Neuronal stem cell (in vitro differentiated cells): ENCODE results near the gene FAAP100.

Experiments
- DNase-seq: peaks from one replicate; pipeline ENCODE4 v3.0.0-alpha.2; 2013; ENCODE audit warnings: low spot score
- H2AFZ ChIP-seq: one replicate; pipeline ENCODE4 v1.6.1; 2013; ENCODE audit warnings: mild to moderate bottlenecking, low read length, inconsistent platforms
- H2AK5ac ChIP-seq: 2 replicates; pipeline ENCODE4 v1.6.1; 2013; ENCODE audit warnings: low read depth, mild to moderate bottlenecking, inconsistent platforms, low read length, moderate library complexity, mixed read lengths
- H2BK120ac ChIP-seq: 2 replicates; pipeline ENCODE4 v1.6.1; 2013; ENCODE audit warnings: low read depth, mild to moderate bottlenecking, inconsistent platforms, low read length, moderate library complexity, mixed read lengths
- H2BK12ac ChIP-seq: one replicate; pipeline ENCODE4 v1.6.1; 2013; ENCODE audit warnings: low read length, inconsistent platforms
- H2BK15ac ChIP-seq: 2 replicates; pipeline ENCODE4 v1.6.1; 2013; ENCODE audit warnings: mild to moderate bottlenecking, low read length, inconsistent platforms, mixed read lengths
- H2BK5ac ChIP-seq: one replicate; pipeline ENCODE4 v1.6.1; 2013; ENCODE audit warnings: inconsistent platforms, mild to moderate bottlenecking, low read length, moderate library complexity
- H3K14ac ChIP-seq: one replicate; pipeline ENCODE4 v1.6.1; 2013; ENCODE audit warnings: low read length, inconsistent platforms
- H3K18ac ChIP-seq: 2 replicates; pipeline ENCODE4 v1.6.1; 2013; ENCODE audit warnings: low read length, inconsistent platforms
- H3K23ac ChIP-seq: 2 replicates; pipeline ENCODE4 v1.6.1; 2013; ENCODE audit warnings: low read depth, mild to moderate bottlenecking, mixed read lengths, low read length, inconsistent platforms; ENCODE audit not compliant: poor library complexity
- H3K27ac ChIP-seq: replicated peaks from 3 replicates; pipeline ENCODE4 v1.5.1; 2013; ENCODE audit warnings: low read length, inconsistent platforms
- H3K27me3 ChIP-seq, 3 experiments: 2 replicates each; pipeline ENCODE4 v1.6.1; 2013; ENCODE audit warnings: low read length in 3 of 3, mild to moderate bottlenecking in 2 of 3, inconsistent platforms in 1 of 3, low read depth in 1 of 3, mixed read lengths in 1 of 3, moderate library complexity in 1 of 3; ENCODE audit not compliant: control insufficient read depth in 3 of 3, insufficient read depth in 3 of 3
- H3K36me3 ChIP-seq, 2 donors: replicated peaks in 1 of 2; 2 replicates each; pipeline ENCODE4 v1.6.1; 2013; ENCODE audit warnings: low read length in 2 of 2; ENCODE audit not compliant: control insufficient read depth in 2 of 2, insufficient read depth in 2 of 2
- H3K4ac ChIP-seq: 2 replicates; pipeline ENCODE4 v1.6.1; 2013; ENCODE audit warnings: inconsistent platforms, mild to moderate bottlenecking, low read length, moderate library complexity
- H3K4me1 ChIP-seq, 2 donors: 1 replicate in 1 of 2; 2 replicates in 1 of 2; pipeline ENCODE4 v1.6.1; 2013; ENCODE audit warnings: low read length in 2 of 2, low read depth in 1 of 2; ENCODE audit not compliant: control insufficient read depth in 2 of 2, insufficient read depth in 1 of 2
- H3K4me2 ChIP-seq: one replicate; pipeline ENCODE4 v1.6.1; 2013; ENCODE audit warnings: mild to moderate bottlenecking, low read length, inconsistent platforms; ENCODE audit not compliant: insufficient read depth, poor library complexity, severe bottlenecking
- H3K4me3 ChIP-seq, 2 donors: 2 replicates each; pipeline ENCODE4 v1.5.1; 2013; ENCODE audit warnings: low read length in 2 of 2, mild to moderate bottlenecking in 2 of 2, inconsistent platforms in 1 of 2, moderate library complexity in 1 of 2
- H3K79me1 ChIP-seq: one replicate; pipeline ENCODE4 v1.6.1; 2013; ENCODE audit warnings: low read depth, mild to moderate bottlenecking, inconsistent platforms, low read length, moderate library complexity
- H3K9ac ChIP-seq: one replicate; pipeline ENCODE4 v1.6.1; 2013; ENCODE audit warnings: mild to moderate bottlenecking, low read depth, low read length, inconsistent platforms; ENCODE audit not compliant: poor library complexity
- H3K9me3 ChIP-seq, 2 donors: replicated peaks in 1 of 2; 2 replicates each; pipeline versions ENCODE3 to v1.6.1; 2013; ENCODE audit warnings: low read length in 2 of 2, mild to moderate bottlenecking in 2 of 2, inconsistent platforms in 1 of 2, low read depth in 1 of 2, mixed read lengths in 1 of 2, moderate library complexity in 1 of 2; ENCODE audit not compliant: control insufficient read depth in 2 of 2, insufficient read depth in 1 of 2
- H4K8ac ChIP-seq: one replicate; pipeline ENCODE4 v1.6.1; 2013; ENCODE audit warnings: low read depth, mild to moderate bottlenecking, inconsistent platforms, low read length, moderate library complexity
- H4K91ac ChIP-seq: one replicate; pipeline ENCODE4 v1.6.1; 2013; ENCODE audit warnings: low read length, low read depth, mild to moderate bottlenecking, inconsistent platforms; ENCODE audit not compliant: poor library complexity
- WGBS, 2 donors: extraction: QIAGEN DNeasy Blood & Tissue Kit; methylation state at CpG; one replicate each; pipeline ENCODE4 v1.1.7; 2013; ENCODE audit warnings: missing lambda C conversion rate in 2 of 2, mixed read lengths in 1 of 2; ENCODE audit not compliant: insufficient read length in 2 of 2, insufficient replicate concordance in 1 of 2; ENCODE audit errors: extremely low coverage in 2 of 2; 5-methylcytosine and 5-hydroxymethylcytosine counted together

FAAP100 gene

GRCh38 chr17:81593105-81593871, 41.1 kb upstream of the FAAP100 start:
- no peak for DNase-seq
- Histone ChIP-seq H3K36me3 (peaks cover 44 to 95% of the 10 kb centered on the region in 2 donors), H2BK12ac (no peak overlapping the region), H3K4ac (no peak overlapping the region), H3K9ac (no peak overlapping the region), H2BK5ac (no peak overlapping the region), H3K14ac (no peak overlapping the region), H3K18ac (no peak overlapping the region), H4K8ac (no peak overlapping the region), H4K91ac (no peak overlapping the region), H3K9me3 (no peaks in the 10 kb centered on the region), H3K4me3 (no peak overlapping the region), H2AFZ (no peak overlapping the region), H3K4me1 (no peaks in the 10 kb centered on the region), H3K27ac (no peak overlapping the region), H3K79me1 (peaks cover 3% of the 10 kb centered on the region), H2BK120ac (no peak overlapping the region), H3K27me3 (no peaks in the 10 kb centered on the region), H2BK15ac (no peak overlapping the region), H3K23ac (no peak overlapping the region), H3K4me2 (no peak overlapping the region), H2AK5ac (no peak overlapping the region)
- no CpG with 5 or more reads among the region's 11 CpGs for WGBS, 2 donors

GRCh38 chr17:81591971-81592370, 39.8 kb upstream of the FAAP100 start:
- Histone ChIP-seq H3K9ac (no peak overlapping the region), H4K8ac (no peak overlapping the region), H3K14ac (no peak overlapping the region), H3K9me3 (no peaks in the 10 kb centered on the region), H3K23ac (no peak overlapping the region), H2AK5ac (no peak overlapping the region), H3K27me3 (no peaks in the 10 kb centered on the region), H2BK15ac (no peak overlapping the region), H3K4me2 (no peak overlapping the region), H3K4me1 (no peaks in the 10 kb centered on the region), H3K4me3 (no peak overlapping the region), H2BK5ac (no peak overlapping the region), H3K27ac (no peak overlapping the region), H3K18ac (no peak overlapping the region), H3K36me3 (peaks cover 42 to 90% of the 10 kb centered on the region in 2 donors), H3K4ac (no peak overlapping the region), H4K91ac (no peak overlapping the region), H2AFZ (no peak overlapping the region), H2BK120ac (no peak overlapping the region), H3K79me1 (no peaks in the 10 kb centered on the region), H2BK12ac (no peak overlapping the region)
- DNase-seq = no peak
- WGBS, 2 donors = no CpG with 5 or more reads among the region's 14 CpGs

GRCh38 chr17:81590121-81590520, 38.0 kb upstream of the FAAP100 start:
- no peak overlapping the region for H3K4me2 ChIP-seq
- H3K4me3 ChIP-seq = no peak overlapping the region
- H3K9ac ChIP-seq = no peak overlapping the region
- H3K9me3 ChIP-seq = no peaks in the 10 kb centered on the region
- peak overlapping the region; percentile 53 for H3K23ac ChIP-seq
- H2AFZ ChIP-seq = no peak overlapping the region
- no peak overlapping the region for H4K91ac ChIP-seq
- H3K79me1 ChIP-seq = no peaks in the 10 kb centered on the region
- no peak for DNase-seq
- H2BK12ac ChIP-seq = no peak overlapping the region
- no peak overlapping the region for H3K27ac ChIP-seq
- H3K14ac ChIP-seq = no peak overlapping the region
- no peak overlapping the region for H3K4ac ChIP-seq
- H2AK5ac ChIP-seq = no peak overlapping the region
- H2BK5ac ChIP-seq = no peak overlapping the region
- H3K18ac ChIP-seq = no peak overlapping the region
- no CpG with 5 or more reads among the region's 8 CpGs for WGBS, 2 donors
- peaks cover 49 to 91% of the 10 kb centered on the region in 2 donors for H3K36me3 ChIP-seq
- no peak overlapping the region for H4K8ac ChIP-seq
- H3K4me1 ChIP-seq = no peaks in the 10 kb centered on the region
- H3K27me3 ChIP-seq = no peaks in the 10 kb centered on the region
- H2BK15ac ChIP-seq = no peak overlapping the region
- H2BK120ac ChIP-seq = no peak overlapping the region

GRCh38 chr17:81589612-81590011, 37.5 kb upstream of the FAAP100 start:
- Histone ChIP-seq H4K91ac (no peak overlapping the region), H4K8ac (no peak overlapping the region), H3K4me2 (no peak overlapping the region), H2AK5ac (no peak overlapping the region), H2BK12ac (no peak overlapping the region), H3K36me3 (peaks cover 47 to 90% of the 10 kb centered on the region in 2 donors), H2BK120ac (no peak overlapping the region), H3K23ac (no peak overlapping the region), H3K79me1 (no peaks in the 10 kb centered on the region), H3K27me3 (no peaks in the 10 kb centered on the region), H3K4ac (no peak overlapping the region), H3K27ac (no peak overlapping the region), H3K4me3 (no peak overlapping the region), H3K4me1 (no peaks in the 10 kb centered on the region), H3K18ac (no peak overlapping the region), H2BK5ac (no peak overlapping the region), H3K9ac (no peak overlapping the region), H3K9me3 (no peaks in the 10 kb centered on the region), H2AFZ (no peak overlapping the region), H2BK15ac (no peak overlapping the region), H3K14ac (no peak overlapping the region)
- DNase-seq = no peak
- WGBS, 2 donors = no CpG with 5 or more reads among the region's 5 CpGs
